ENCODE data around the gene NFATC2.
"Not testable (repeated sequence)": the region's sequence is repeated elsewhere in the genome, so short reads cannot be mapped to it uniquely, and the experiment has no call there.

NFATC2 gene

DNA sequence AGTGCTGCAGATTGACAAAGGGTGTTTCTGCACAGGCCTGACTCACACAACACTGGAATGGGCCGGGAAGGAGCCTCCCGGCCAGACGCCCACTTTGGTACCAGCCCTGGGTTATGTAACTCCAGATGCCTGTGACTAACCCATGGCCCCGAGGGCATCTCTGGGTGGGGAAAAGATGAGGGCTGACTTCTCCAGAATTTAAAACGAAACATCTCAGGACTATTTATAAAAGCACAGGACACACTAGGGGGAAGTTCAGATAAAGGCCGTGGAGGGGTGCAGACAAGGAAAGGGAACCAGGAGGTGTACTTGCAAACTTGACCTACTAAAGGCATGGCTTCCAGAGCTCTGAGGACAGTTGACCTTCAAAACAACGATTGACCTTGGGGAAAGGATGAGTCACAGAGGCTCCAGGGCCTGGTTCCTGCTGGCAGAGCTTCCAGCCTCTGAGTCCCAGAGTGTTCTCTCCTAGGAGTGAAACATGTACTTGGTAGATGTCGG, 196.9 kb downstream of the NFATC2 start:
- Histone ChIP-seq H3K79me2 (ENCODE audit: insufficient read depth, low read length) (no peaks in the 10 kb centered on the region), H3K4me1 (ENCODE audit: insufficient read depth, low read length, poor library complexity, severe bottlenecking) (no peaks in the 10 kb centered on the region), H4K20me1 (ENCODE audit: insufficient read depth, low read length, poor library complexity, severe bottlenecking) (no peaks in the 10 kb centered on the region), H3K9me2 (replicated peaks; ENCODE audit: low read depth, low read length) (no peaks in the 10 kb centered on the region), H3K36me3 (ENCODE audit: insufficient read depth, low read length) (no peaks in the 10 kb centered on the region), H3K9ac (ENCODE audit: low read depth, low read length, poor library complexity, severe bottlenecking) (no peak overlapping the region), H3K4me2 (ENCODE audit: low read depth, low read length, poor library complexity, severe bottlenecking) (no peak overlapping the region), H3K4me3 (ENCODE audit: low read length, poor library complexity, severe bottlenecking) (no peak overlapping the region), H3K27me3 (ENCODE audit: insufficient read depth, low read length, poor library complexity, severe bottlenecking) (no peaks in the 10 kb centered on the region), H3K9me3 (ENCODE audit: insufficient read depth, low read depth, low read length) (no peaks in the 10 kb centered on the region; the same call in 1 of the 2 replicates), H2AFZ (ENCODE audit: low read length) (no peak overlapping the region), H3F3A (ENCODE audit: low read depth) (no peaks in the 10 kb centered on the region)
- TF ChIP-seq, protein P1, sequence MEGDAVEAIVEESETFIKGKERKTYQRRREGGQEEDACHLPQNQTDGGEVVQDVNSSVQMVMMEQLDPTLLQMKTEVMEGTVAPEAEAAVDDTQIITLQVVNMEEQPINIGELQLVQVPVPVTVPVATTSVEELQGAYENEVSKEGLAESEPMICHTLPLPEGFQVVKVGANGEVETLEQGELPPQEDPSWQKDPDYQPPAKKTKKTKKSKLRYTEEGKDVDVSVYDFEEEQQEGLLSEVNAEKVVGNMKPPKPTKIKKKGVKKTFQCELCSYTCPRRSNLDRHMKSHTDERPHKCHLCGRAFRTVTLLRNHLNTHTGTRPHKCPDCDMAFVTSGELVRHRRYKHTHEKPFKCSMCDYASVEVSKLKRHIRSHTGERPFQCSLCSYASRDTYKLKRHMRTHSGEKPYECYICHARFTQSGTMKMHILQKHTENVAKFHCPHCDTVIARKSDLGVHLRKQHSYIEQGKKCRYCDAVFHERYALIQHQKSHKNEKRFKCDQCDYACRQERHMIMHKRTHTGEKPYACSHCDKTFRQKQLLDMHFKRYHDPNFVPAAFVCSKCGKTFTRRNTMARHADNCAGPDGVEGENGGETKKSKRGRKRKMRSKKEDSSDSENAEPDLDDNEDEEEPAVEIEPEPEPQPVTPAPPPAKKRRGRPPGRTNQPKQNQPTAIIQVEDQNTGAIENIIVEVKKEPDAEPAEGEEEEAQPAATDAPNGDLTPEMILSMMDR (conservative IDR thresholded peaks at IDR 0.05; ENCODE audit: low read length) = no peak
- no peak for TF ChIP-seq EZH2phosphoT487 (IDR thresholded peaks at IDR 0.05; ENCODE audit: borderline replicate concordance)

- not testable (repeated sequence) for H3K36me3 ChIP-seq (ENCODE audit: insufficient read depth, low read length); H3F3A ChIP-seq (ENCODE audit: low read depth); H4K20me1 ChIP-seq (ENCODE audit: insufficient read depth, low read length, poor library complexity, severe bottlenecking); H3K4me1 ChIP-seq (ENCODE audit: insufficient read depth, low read length, poor library complexity, severe bottlenecking); H3K9ac ChIP-seq (ENCODE audit: low read depth, low read length, poor library complexity, severe bottlenecking); H2AFZ ChIP-seq (ENCODE audit: low read length); H3K9me2 ChIP-seq (replicated peaks; ENCODE audit: low read depth, low read length); H3K9me3 ChIP-seq (ENCODE audit: insufficient read depth, low read depth, low read length); H3K4me3 ChIP-seq (ENCODE audit: low read length, poor library complexity, severe bottlenecking); H3K27me3 ChIP-seq (ENCODE audit: insufficient read depth, low read length, poor library complexity, severe bottlenecking); H3K79me2 ChIP-seq (ENCODE audit: insufficient read depth, low read length); H3K4me2 ChIP-seq (ENCODE audit: low read depth, low read length, poor library complexity, severe bottlenecking)
These were observed 198.7 kb downstream of the NFATC2 start for GRCh38 chr20:51343802-51344201.

DNA sequence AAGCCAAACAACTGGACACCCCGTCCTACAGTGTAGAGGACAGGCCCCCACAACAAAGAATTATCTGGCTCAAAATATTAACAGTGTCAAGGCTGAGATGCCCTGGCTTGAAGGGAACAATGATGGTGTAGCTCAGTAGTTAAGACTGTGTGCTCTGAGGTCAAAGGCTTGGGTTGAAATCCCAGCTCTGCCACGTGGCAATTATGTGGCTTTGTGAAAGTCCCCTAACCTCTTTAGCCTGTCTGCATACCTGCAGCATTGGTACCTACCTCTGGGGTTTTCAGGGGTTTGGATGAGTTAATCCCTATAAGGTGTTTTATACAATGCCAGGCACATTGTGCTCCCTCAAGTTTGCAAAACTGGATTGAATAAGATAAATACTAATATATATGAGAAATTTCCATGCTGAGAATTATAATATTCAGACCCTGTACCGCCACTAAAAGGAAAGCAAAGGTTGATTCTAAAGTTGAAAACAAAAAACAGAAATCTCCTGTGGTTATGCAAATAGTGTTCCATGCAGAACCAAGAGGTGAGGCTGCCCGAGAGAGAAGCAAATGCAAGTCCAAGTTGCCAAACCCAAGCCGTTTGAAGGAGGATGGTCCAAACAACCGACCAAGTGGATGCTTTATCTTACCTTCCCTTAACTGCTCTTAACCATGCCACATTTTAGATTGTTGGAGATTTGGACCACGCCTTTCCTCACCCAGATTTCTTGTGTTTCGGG, 199.8 kb downstream of the NFATC2 start:
- H3K4me2 ChIP-seq (ENCODE audit: low read depth, low read length, poor library complexity, severe bottlenecking) = no peak overlapping the region
- TF ChIP-seq EZH2phosphoT487 (IDR thresholded peaks at IDR 0.05; ENCODE audit: borderline replicate concordance) = no peak
- TF ChIP-seq, protein P1 (conservative IDR thresholded peaks at IDR 0.05; ENCODE audit: low read length) = no peak
- H3K79me2 ChIP-seq (ENCODE audit: insufficient read depth, low read length) = no peaks in the 10 kb centered on the region
- no peaks in the 10 kb centered on the region for H3K27me3 ChIP-seq (ENCODE audit: insufficient read depth, low read length, poor library complexity, severe bottlenecking)
- H3K36me3 ChIP-seq (ENCODE audit: insufficient read depth, low read length) = no peaks in the 10 kb centered on the region
- no peaks in the 10 kb centered on the region for H3K9me2 ChIP-seq (replicated peaks; ENCODE audit: low read depth, low read length)
- no peaks in the 10 kb centered on the region; the same call in 1 of the 2 replicates for H3K9me3 ChIP-seq (ENCODE audit: insufficient read depth, low read depth, low read length)
- H3K4me3 ChIP-seq (ENCODE audit: low read length, poor library complexity, severe bottlenecking) = no peak overlapping the region
- H2AFZ ChIP-seq (ENCODE audit: low read length) = no peak overlapping the region
- H3K4me1 ChIP-seq (ENCODE audit: insufficient read depth, low read length, poor library complexity, severe bottlenecking) = no peaks in the 10 kb centered on the region
- no peaks in the 10 kb centered on the region for H4K20me1 ChIP-seq (ENCODE audit: insufficient read depth, low read length, poor library complexity, severe bottlenecking)
- H3F3A ChIP-seq (ENCODE audit: low read depth) = no peaks in the 10 kb centered on the region
- H3K9ac ChIP-seq (ENCODE audit: low read depth, low read length, poor library complexity, severe bottlenecking) = no peak overlapping the region

DNA sequence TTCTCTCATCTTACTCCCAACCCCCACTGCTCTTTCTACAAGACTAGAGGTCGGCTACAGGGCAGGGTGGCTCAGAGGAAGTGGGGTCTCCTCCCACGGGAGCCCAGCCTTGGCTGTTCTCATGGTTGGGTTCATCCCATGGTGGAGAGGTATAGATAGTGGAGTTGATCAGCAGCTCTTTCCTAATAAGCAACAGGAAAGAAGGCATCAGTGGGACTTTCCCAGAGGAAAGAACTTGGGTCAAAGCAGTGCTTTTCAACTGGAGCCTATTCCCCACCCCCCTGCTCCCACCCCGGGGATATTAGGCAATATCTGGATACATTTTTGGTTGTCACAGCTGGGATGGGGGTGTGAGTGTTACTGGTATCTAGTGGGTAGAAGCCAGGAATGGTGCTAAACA, 200.9 kb downstream of the NFATC2 start:
- H3K27me3 ChIP-seq (ENCODE audit: insufficient read depth, low read length, poor library complexity, severe bottlenecking) = no peaks in the 10 kb centered on the region
- H3K4me2 ChIP-seq (ENCODE audit: low read depth, low read length, poor library complexity, severe bottlenecking) = no peak overlapping the region
- H2AFZ ChIP-seq (ENCODE audit: low read length) = no peak overlapping the region
- H3K9me2 ChIP-seq (replicated peaks; ENCODE audit: low read depth, low read length) = no peaks in the 10 kb centered on the region
- H3K36me3 ChIP-seq (ENCODE audit: insufficient read depth, low read length) = no peaks in the 10 kb centered on the region
- H4K20me1 ChIP-seq (ENCODE audit: insufficient read depth, low read length, poor library complexity, severe bottlenecking) = no peaks in the 10 kb centered on the region
- H3K9me3 ChIP-seq (ENCODE audit: insufficient read depth, low read depth, low read length) = no peaks in the 10 kb centered on the region; the same call in 1 of the 2 replicates
- no peak overlapping the region for H3K4me3 ChIP-seq (ENCODE audit: low read length, poor library complexity, severe bottlenecking)
- TF ChIP-seq, protein P1 (conservative IDR thresholded peaks at IDR 0.05; ENCODE audit: low read length) = no peak
- no peak for TF ChIP-seq EZH2phosphoT487 (IDR thresholded peaks at IDR 0.05; ENCODE audit: borderline replicate concordance)
- H3K79me2 ChIP-seq (ENCODE audit: insufficient read depth, low read length) = no peaks in the 10 kb centered on the region
- H3K4me1 ChIP-seq (ENCODE audit: insufficient read depth, low read length, poor library complexity, severe bottlenecking) = no peaks in the 10 kb centered on the region
- H3K9ac ChIP-seq (ENCODE audit: low read depth, low read length, poor library complexity, severe bottlenecking) = no peak overlapping the region
- H3F3A ChIP-seq (ENCODE audit: low read depth) = no peaks in the 10 kb centered on the region
